22Rv1 (cell line): ENCODE data around the gene NCK2.

ENCODE experiments used
- ZFX ChIP-seq: fragments of 450-650 bp; IDR thresholded peaks from 2 replicates; pipeline ENCODE4 v1.6.1; 2017; ENCODE audit warnings: antibody characterized with exemption, borderline replicate concordance
- TF ChIP-seq, protein P1 (sequence below): fragments of 450-650 bp; IDR thresholded peaks from 2 replicates; pipeline ENCODE4 v1.5.1; 2017; ENCODE audit warnings: mild to moderate bottlenecking

DNA sequence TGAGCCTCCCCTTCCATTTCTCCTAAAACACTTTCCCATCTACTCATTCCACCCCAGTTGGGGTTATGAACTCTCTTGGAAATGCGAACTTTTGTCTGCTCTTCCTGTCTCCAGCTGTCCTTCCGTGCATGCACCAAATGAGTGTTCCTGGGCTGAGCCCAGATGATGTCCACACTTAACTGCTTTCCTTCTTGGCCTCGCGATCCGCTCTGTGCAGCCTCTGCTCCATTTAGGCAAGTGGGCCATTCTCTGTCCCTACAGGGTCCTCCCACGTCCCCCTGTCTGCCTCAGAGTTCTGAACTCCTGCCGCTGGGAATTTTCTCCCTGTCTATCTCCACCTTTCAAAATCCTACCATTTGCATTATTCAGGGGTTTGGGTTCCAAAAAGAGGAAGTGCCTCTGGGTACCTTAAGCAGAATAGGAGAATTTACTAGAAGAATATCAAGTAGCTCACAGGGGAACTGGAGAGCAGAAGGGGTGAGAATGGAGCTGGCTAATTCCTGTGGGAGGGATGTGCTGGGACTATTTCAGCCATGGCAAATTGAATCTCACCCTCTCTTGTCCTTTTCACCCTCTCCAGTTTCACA lies 4.7 kb upstream of the NCK2 start:
- TF ChIP-seq, protein P1, sequence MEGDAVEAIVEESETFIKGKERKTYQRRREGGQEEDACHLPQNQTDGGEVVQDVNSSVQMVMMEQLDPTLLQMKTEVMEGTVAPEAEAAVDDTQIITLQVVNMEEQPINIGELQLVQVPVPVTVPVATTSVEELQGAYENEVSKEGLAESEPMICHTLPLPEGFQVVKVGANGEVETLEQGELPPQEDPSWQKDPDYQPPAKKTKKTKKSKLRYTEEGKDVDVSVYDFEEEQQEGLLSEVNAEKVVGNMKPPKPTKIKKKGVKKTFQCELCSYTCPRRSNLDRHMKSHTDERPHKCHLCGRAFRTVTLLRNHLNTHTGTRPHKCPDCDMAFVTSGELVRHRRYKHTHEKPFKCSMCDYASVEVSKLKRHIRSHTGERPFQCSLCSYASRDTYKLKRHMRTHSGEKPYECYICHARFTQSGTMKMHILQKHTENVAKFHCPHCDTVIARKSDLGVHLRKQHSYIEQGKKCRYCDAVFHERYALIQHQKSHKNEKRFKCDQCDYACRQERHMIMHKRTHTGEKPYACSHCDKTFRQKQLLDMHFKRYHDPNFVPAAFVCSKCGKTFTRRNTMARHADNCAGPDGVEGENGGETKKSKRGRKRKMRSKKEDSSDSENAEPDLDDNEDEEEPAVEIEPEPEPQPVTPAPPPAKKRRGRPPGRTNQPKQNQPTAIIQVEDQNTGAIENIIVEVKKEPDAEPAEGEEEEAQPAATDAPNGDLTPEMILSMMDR: no peak
- TF ChIP-seq ZFX: no peak
